ENCODE data around the gene CSF3R. TPM values are rescaled to one million over a fixed set of nuclear protein-coding genes. Genes with fewer than 3 reads are reported as not detected.

The CSF3R gene
- total and polyA plus RNA-seq, 9 of the 15 experiments (the other 6 are each of a cell fraction or from before 2014, with no cell fraction given), result 0.21 to 0.86 (median 0.40) TPM; not detected in 1

DNA sequence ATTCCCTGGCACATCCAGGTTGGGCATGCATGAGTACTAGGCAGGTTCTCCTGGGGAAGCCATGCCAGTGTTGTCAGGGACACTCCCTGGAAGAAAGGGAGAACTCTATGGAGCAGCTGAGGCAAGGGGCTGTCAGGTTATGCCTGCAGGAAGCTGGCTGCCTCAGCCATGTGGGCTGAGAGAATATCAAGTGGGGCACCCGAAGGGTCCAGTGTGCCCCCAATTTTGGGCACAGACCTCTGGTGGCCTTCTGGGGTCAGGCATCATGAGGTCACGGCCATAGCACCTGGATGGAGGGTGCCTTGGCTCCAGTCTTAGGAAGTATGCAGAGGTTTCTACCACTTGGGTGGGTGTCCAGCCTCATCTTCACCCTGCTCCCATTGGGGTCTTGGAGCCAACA is 2.6 kb downstream of the CSF3R start (continued):
- TF ChIP-seq E2F3 (CRISPR knock-in tag; IDR thresholded peaks at IDR 0.05), result no peak

DNA sequence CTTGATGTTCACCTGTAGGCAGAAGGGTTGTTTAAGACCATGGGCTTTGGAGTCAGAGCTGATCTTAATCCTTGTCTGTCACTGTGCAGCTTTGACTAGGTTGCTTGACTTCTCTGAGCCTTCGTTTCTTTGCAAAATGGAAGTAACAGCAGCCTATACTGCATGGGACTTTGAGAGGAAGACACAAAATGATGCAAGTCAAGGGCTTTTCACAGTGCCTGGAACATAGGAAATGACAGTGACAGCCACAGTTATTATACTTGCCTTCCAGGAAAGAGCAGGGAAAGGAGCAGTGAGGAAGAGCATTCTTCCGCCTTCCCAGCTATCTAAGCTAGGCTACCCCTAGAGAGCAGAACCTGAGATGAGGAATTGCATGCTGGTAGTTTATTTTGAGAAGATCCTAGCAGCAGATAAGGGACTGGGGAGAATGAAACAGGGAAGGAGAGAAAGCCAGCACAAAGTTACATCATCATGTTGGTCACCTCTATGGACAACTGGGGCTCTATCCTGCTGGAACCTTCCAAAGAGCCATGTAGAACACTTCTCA is 3.1 kb downstream of the CSF3R start:
- Histone ChIP-seq H3K9me3 (replicated peaks; ENCODE audit: control insufficient read depth, insufficient read depth, low read depth, low read length) (no peaks in the 10 kb centered on the region), H3K79me2 (ENCODE audit: control insufficient read depth, insufficient read depth, low read length) (no peaks in the 10 kb centered on the region), H3K27ac (ENCODE audit: extremely low read depth, low read depth, low read length) (no peak overlapping the region), H3K36me3 (ENCODE audit: control insufficient read depth, insufficient read depth, low read length) (no peaks in the 10 kb centered on the region), H4K20me1 (replicated peaks; ENCODE audit: control insufficient read depth, insufficient read depth, low read length) (no peaks in the 10 kb centered on the region), H3K27me3 (ENCODE audit: control insufficient read depth in 2 of 2, insufficient read depth in 2 of 2, low read length in 2 of 2) (no peaks in the 10 kb centered on the region), H2AFZ (ENCODE audit: low read depth, low read length) (peak overlapping the region; percentile 46; the same call in 1 of the 2 replicates), H3K9ac (ENCODE audit: insufficient read depth in 1 of 2, low read depth in 2 of 2, low read length in 2 of 2) (no peak overlapping the region), H3K4me1 (replicated peaks in 1 of 2; ENCODE audit: control insufficient read depth in 2 of 2, insufficient read depth in 2 of 2, low read length in 2 of 2) (peaks cover 31% of the 10 kb centered on the region in 2 experiments), H3K4me3 (no peak overlapping the region), H3K4me2 (ENCODE audit: insufficient read depth, low read length) (no peak overlapping the region; the same call in 1 of the 2 replicates), H3K9me1 (ENCODE audit: control insufficient read depth, insufficient read depth, low read length) (no peaks in the 10 kb centered on the region)
- no peak for FAIRE-seq
- peak in 2 of 4 experiments; percentile 39 to 44 for DNase-seq (ENCODE audit: extremely low read depth in 1 of 4, low spot score in 3 of 4)
- WGBS (ENCODE audit: insufficient coverage, low coverage, missing lambda C conversion rate), result 27% methylated on average over 2 of the region's 2 CpGs
- BruUV-seq (replicated peaks), result no TSS peak
- ATAC-seq, result peak; percentile 42
- intact Hi-C loops (cut with micrococcal nuclease) (no loop called here), in situ Hi-C loops (cut with MboI) (no loop called here)
- ChIA-PET CTCF (ENCODE audit: low intra/inter-chr PET ratio) (no interaction called here), POLR2A (interaction anchor here (0.6 to 1.7 kb wide), 3 partner anchors 13 to 1035 kb away, joined by 3 to 8 read pairs (median 4); partner anchors contain the start of gene MRPS15)
- TF ChIP-seq, protein P1, sequence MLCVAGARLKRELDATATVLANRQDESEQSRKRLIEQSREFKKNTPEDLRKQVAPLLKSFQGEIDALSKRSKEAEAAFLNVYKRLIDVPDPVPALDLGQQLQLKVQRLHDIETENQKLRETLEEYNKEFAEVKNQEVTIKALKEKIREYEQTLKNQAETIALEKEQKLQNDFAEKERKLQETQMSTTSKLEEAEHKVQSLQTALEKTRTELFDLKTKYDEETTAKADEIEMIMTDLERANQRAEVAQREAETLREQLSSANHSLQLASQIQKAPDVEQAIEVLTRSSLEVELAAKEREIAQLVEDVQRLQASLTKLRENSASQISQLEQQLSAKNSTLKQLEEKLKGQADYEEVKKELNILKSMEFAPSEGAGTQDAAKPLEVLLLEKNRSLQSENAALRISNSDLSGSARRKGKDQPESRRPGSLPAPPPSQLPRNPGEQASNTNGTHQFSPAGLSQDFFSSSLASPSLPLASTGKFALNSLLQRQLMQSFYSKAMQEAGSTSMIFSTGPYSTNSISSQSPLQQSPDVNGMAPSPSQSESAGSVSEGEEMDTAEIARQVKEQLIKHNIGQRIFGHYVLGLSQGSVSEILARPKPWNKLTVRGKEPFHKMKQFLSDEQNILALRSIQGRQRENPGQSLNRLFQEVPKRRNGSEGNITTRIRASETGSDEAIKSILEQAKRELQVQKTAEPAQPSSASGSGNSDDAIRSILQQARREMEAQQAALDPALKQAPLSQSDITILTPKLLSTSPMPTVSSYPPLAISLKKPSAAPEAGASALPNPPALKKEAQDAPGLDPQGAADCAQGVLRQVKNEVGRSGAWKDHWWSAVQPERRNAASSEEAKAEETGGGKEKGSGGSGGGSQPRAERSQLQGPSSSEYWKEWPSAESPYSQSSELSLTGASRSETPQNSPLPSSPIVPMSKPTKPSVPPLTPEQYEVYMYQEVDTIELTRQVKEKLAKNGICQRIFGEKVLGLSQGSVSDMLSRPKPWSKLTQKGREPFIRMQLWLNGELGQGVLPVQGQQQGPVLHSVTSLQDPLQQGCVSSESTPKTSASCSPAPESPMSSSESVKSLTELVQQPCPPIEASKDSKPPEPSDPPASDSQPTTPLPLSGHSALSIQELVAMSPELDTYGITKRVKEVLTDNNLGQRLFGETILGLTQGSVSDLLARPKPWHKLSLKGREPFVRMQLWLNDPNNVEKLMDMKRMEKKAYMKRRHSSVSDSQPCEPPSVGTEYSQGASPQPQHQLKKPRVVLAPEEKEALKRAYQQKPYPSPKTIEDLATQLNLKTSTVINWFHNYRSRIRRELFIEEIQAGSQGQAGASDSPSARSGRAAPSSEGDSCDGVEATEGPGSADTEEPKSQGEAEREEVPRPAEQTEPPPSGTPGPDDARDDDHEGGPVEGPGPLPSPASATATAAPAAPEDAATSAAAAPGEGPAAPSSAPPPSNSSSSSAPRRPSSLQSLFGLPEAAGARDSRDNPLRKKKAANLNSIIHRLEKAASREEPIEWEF (CRISPR knock-in tag; IDR thresholded peaks at IDR 0.05), result no peak
- no peak for TF ChIP-seq TSC22D4 (tag; IDR thresholded peaks at IDR 0.05)
- TF ChIP-seq GATAD2A (IDR thresholded peaks at IDR 0.05), result 0 out of 2 replicates have a peak, but pooled peaks have one; percentile 28
- no peak for TF ChIP-seq BMI1 (IDR thresholded peaks at IDR 0.05; ENCODE audit: low read length)
- TF ChIP-seq ATF3 (IDR thresholded peaks at IDR 0.05), result peak; percentile 95
- no peak for TF ChIP-seq ATF3 (CRISPR knock-in tag; conservative IDR thresholded peaks at IDR 0.05)
- peak; percentile 31; the same call in 1 of the 2 replicates for TF ChIP-seq ARID1B (IDR thresholded peaks at IDR 0.05)
- TF ChIP-seq AFF1 (IDR thresholded peaks at IDR 0.05; ENCODE audit: low read depth in 1 of 2, partially characterized antibody in 2 of 2), result peak; percentile 56 to 69
- no peak for TF ChIP-seq NFXL1 (CRISPR knock-in tag; IDR thresholded peaks at IDR 0.05)

All from K562 (cell line).